Ovary (tissue), 9 donors: ENCODE results near the gene TMOD4. TPM values are rescaled to one million over a fixed set of nuclear protein-coding genes. Genes with fewer than 3 reads are reported as not detected.

ENCODE experiments used
- DNase-seq, 5 donors: peaks; one replicate each; pipeline ENCODE4 v3.0.0-alpha.2; 2019 to 2020
- H3K27ac ChIP-seq, 2 donors: fragments of 200-600 bp; one replicate each; pipeline versions ENCODE4 v1.5.1 to v1.8.0; 2019 to 2022
- H3K27me3 ChIP-seq: fragments of 200-600 bp; one replicate; pipeline ENCODE4 v1.8.0; 2022
- H3K36me3 ChIP-seq: fragments of 200-600 bp; sonication (generic); one replicate; pipeline ENCODE4 v1.5.1; 2019
- H3K4me1 ChIP-seq: one replicate; pipeline ENCODE4 v1.8.1; 2013; ENCODE audit warnings: mild to moderate bottlenecking, moderate library complexity; ENCODE audit not compliant: insufficient read depth
- H3K4me3 ChIP-seq: fragments of 200-600 bp; sonication (generic); one replicate; pipeline ENCODE4 v1.5.1; 2017
- H3K9me3 ChIP-seq, 2 donors: fragments of 200-600 bp in 1 of 2; sonication (generic) in 1 of 2; one replicate each; pipeline versions ENCODE4 v1.5.1 to v1.8.1; 2013 to 2019; ENCODE audit warnings: mild to moderate bottlenecking in 1 of 2, moderate library complexity in 1 of 2
- CTCF ChIP-seq, 3 donors: fragments of 450-650 bp in 2 of 3; fragments of 200-600 bp in 1 of 3; IDR thresholded peaks; one replicate each; pipeline versions ENCODE4 v1.5.1 to v1.8.0; 2016 to 2022; ENCODE audit warnings: antibody characterized with exemption in 3 of 3, mild to moderate bottlenecking in 1 of 3
- EP300 ChIP-seq: sonication (generic); formaldehyde crosslinking; IDR thresholded peaks from one replicate; pipeline ENCODE4 v1.6.1; 2017; ENCODE audit warnings: antibody characterized with exemption
- POLR2A ChIP-seq: fragments of 450-650 bp; IDR thresholded peaks from one replicate; pipeline ENCODE4 v1.6.1; 2017; ENCODE audit warnings: antibody characterized with exemption, mild to moderate bottlenecking, moderate library complexity
- whole genome bisulfite sequencing, 3 donors: extraction: QIAGEN DNeasy Blood & Tissue Kit in 1 of 3; methylation state at CpG; one replicate each; pipeline versions ENCODE4 v1.1.5 to v1.1.7; 2013 to 2017; 5-methylcytosine and 5-hydroxymethylcytosine counted together
- intact Hi-C, 4 donors: fragments of 100-400 bp; cut with DNase I; formaldehyde crosslinking; loops; one replicate each; pipeline versions ENCODE4 v1.11.0 to v1.15.1; 2022 to 2023
- polyA plus RNA-seq, 2 donors: library from polyadenylated mRNA; stranded (reverse); fragments of 200-250 nt in 1 of 2; fragments of 350-450 nt in 1 of 2; fragmentation: Illumina TruSeq in 1 of 2; extraction: RNeasy Lipid Tissue Mini Kit (QIAGEN cat#74804) in 1 of 2; gene quantifications; one replicate each; pipeline ENCODE4 v1.2.3, GENCODE V29; 2013 to 2014
- total RNA-seq, 7 donors: library from RNA; depleted of rRNA in 2 of 7; stranded (reverse); fragments of >200 nt in 2 of 7; fragmentation: NEBNext Ultra II Directional in 3 of 7; extraction: Animal tissue kit (Norgen Biotek cat#: 25700) in 3 of 7; gene quantifications; one replicate each; pipeline versions ENCODE4 v1.1.0 to v1.2.4, GENCODE V29; 2016 to 2023
- donor health status: DM: no; HTN: no; CAD: no; lungs with moderate emphysema.
- donor health status: DM: no; HTN: no; CAD: no.
- donor health status: Bipolar disorder and iron deficiency.
- donor health status: DM: yes; HTN: yes; CAD: no.
- donor health status: DM: no; HTN: no; CAD: no.
- donor health status: DM: yes; HTN: yes; CAD: no.

Gene TMOD4
- total and polyA plus RNA-seq, 9 donors, result 0.15 to 1.4 (median 0.72) TPM; not detected in 3

DNA sequence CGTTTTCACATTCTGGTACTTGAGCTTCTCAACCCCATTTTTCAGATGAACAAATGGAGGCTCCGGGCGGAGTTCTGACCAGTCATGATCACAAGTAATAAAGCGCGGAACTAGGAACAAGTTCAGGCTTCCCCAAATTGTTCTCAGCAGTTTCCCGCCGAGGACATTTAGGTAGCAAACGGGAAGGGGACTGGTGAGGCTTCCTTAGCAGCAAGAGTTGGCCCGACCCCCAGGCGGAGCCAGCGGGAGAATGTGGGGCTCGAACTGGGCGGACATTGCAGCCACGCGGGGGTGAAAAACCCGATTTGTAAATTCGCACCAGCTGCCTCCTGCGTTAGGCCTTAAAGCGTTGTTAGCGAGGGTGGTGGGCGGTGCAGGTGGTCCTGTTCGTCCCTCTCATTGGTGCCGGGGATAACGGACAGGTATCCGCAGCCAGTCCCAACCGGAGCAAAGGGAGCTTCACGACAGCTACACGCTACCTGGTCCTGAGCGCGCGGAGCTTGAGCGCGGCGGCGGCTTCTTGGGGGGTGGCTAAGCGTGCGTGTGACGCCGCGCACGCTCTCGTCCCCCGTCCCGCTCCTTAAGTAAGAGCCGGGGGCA, 44.7 kb downstream of the TMOD4 start:
- WGBS, 3 donors, result 7 to 9% (median 8%) methylated on average over 44 to 45 of the region's 45 CpGs
- H3K9me3 ChIP-seq, result no peaks in the 10 kb centered on the region
- DNase-seq, result peak; percentile 92 to 95 (median 92)
- peak overlapping the region; percentile 44 for H3K4me3 ChIP-seq
- H3K27me3 ChIP-seq, result no peaks in the 10 kb centered on the region
- intact Hi-C loops, result no loop called here
- TF ChIP-seq EP300, result no peak
- peak in 1 of 3 donors; percentile 22 for TF ChIP-seq CTCF (IDR thresholded peaks at IDR 0.05)
- peak; percentile 53 for TF ChIP-seq POLR2A
- no peaks in the 10 kb centered on the region for H3K4me1 ChIP-seq
- no peaks in the 10 kb centered on the region for H3K36me3 ChIP-seq
- H3K27ac ChIP-seq, result peak overlapping the region; percentile 26 to 76

DNA sequence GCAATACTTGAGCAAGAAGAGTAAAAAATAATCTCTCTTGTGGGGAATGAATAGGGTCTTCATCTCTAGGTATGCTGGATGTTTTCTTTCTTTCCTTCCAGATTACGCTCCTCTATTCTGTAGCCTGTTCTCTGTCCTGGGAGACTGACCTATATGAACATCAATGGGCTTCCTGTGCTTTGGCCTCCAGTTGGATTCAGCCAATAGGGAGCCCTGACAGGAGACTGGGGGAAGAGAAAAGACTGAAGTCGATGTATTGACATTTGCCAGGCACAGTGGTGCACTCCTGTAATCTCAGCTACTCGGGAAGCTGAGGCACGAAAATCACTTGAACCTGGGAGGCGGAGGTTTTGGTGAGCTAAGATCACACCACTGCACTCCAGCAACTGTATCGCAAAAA, 47.0 kb downstream of the TMOD4 start:
- Histone ChIP-seq H3K27ac (no peak overlapping the region), H3K27me3 (no peaks in the 10 kb centered on the region), H3K36me3 (no peaks in the 10 kb centered on the region), H3K4me1 (no peaks in the 10 kb centered on the region), H3K9me3 (no peaks in the 10 kb centered on the region), H3K4me3 (no peak overlapping the region)
- 75 to 80% (median 78%) methylated on average over 6 of the region's 6 CpGs for WGBS, 3 donors
- TF ChIP-seq CTCF (IDR thresholded peaks at IDR 0.05) (no peak), POLR2A (no peak), EP300 (no peak)
- DNase-seq, result no peak
- intact Hi-C loops, result no loop called here

DNA sequence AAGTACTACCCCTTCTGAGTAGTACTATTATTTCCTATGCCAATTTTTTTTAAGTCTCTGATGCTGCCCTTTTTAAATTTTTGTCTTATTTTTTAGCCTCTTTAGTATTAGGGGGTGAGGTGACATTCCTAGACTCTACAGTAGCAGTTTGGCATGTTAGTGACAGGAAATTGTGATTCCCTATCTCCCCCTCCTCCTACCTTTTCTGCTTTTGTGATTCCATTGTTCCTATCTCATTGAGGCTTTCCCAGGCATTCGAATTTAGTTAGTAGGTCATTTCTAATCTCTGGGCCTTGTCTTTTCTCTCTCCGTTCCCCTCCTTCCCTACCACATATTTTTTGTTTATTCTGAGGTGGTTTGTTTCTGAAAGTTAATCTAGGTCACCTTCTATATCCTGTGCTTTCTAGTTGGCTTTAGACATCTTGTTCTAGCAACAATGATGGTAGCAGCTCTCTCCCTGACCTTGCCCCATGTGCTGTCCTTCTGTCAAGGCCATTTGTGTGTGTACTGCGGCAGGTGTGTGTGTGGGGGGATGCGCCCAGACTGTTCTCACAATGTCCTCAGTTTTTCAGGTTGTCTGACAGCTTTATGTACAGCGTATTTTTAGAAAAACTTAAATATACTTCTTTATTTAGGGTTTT, 50.9 kb downstream of the TMOD4 start:
- H3K27ac ChIP-seq, result no peak overlapping the region
- intact Hi-C loops, result no loop called here
- no peaks in the 10 kb centered on the region for H3K4me1 ChIP-seq
- 57 to 67% (median 64%) methylated on average over 5 of the region's 5 CpGs for WGBS, 3 donors
- H3K4me3 ChIP-seq, result no peak overlapping the region
- no peak for TF ChIP-seq EP300
- TF ChIP-seq POLR2A, result no peak
- TF ChIP-seq CTCF (IDR thresholded peaks at IDR 0.05), result no peak
- DNase-seq, result no peak
- H3K9me3 ChIP-seq, result no peaks in the 10 kb centered on the region
- H3K36me3 ChIP-seq, result no peaks in the 10 kb centered on the region
- no peaks in the 10 kb centered on the region for H3K27me3 ChIP-seq

Other genes starting within 250 kb of the TMOD4 start
- 10 to 100 TPM; 21.9 to 49.4 (median 40.9) TPM for gene SETDB1, start 249.6 kb downstream of the TMOD4 start, total RNA-seq
- 10 to 100 TPM; 24.0 to 46.2 TPM for gene SETDB1, start 249.6 kb downstream of the TMOD4 start, polyA plus RNA-seq
- 100 to 1,000 TPM in 5 of 7 donors, 10 to 100 TPM in 2; 91.9 to 198 (median 156) TPM for gene CERS2, start 201.1 kb downstream of the TMOD4 start, total RNA-seq
- gene CERS2, start 201.1 kb downstream of the TMOD4 start, polyA plus RNA-seq, result 100 to 1,000 TPM; 124 to 339 TPM
- gene ANXA9, start 193.7 kb downstream of the TMOD4 start, total RNA-seq, result 1 to 10 TPM in 3 of 7 donors, under 1 TPM in 4; 0.24 to 6.9 (median 0.79) TPM
- 1 to 10 TPM in 1 of 2 donors, under 1 TPM in 1; 0.44 to 1.2 TPM for gene ANXA9, start 193.7 kb downstream of the TMOD4 start, polyA plus RNA-seq
- 10 to 100 TPM; 17.1 to 35.6 (median 26.9) TPM for gene MINDY1, start 169.1 kb downstream of the TMOD4 start, total RNA-seq
- 10 to 100 TPM; 22.1 to 33.0 TPM for gene MINDY1, start 169.1 kb downstream of the TMOD4 start, polyA plus RNA-seq
- gene PRUNE1, start 167.5 kb downstream of the TMOD4 start, total RNA-seq, result 10 to 100 TPM; 19.1 to 27.2 (median 22.9) TPM
- 10 to 100 TPM; 17.2 to 30.7 TPM for gene PRUNE1, start 167.5 kb downstream of the TMOD4 start, polyA plus RNA-seq
- gene BNIPL, start 139.4 kb downstream of the TMOD4 start, total RNA-seq, result 10 to 100 TPM in 1 of 7 donors, 1 to 10 TPM in 1, under 1 TPM in 5; 0.17 to 10.6 (median 0.60) TPM
- gene BNIPL, start 139.4 kb downstream of the TMOD4 start, polyA plus RNA-seq, result under 1 TPM; 0.13 to 0.32 TPM
- gene C1orf56, start 128.2 kb downstream of the TMOD4 start, total RNA-seq, result 1 to 10 TPM; 3.9 to 9.1 (median 7.3) TPM
- gene C1orf56, start 128.2 kb downstream of the TMOD4 start, polyA plus RNA-seq, result 1 to 10 TPM; 2.6 to 6.6 TPM
- 10 to 100 TPM; 37.6 to 81.9 (median 56.3) TPM for gene CDC42SE1, start 116.4 kb downstream of the TMOD4 start, total RNA-seq
- 10 to 100 TPM; 26.0 to 73.4 TPM for gene CDC42SE1, start 116.4 kb downstream of the TMOD4 start, polyA plus RNA-seq
- 1 to 10 TPM; 1.3 to 9.5 (median 2.4) TPM for gene MLLT11, start 115.6 kb downstream of the TMOD4 start, total RNA-seq
- 1 to 10 TPM; 1.1 to 3.6 TPM for gene MLLT11, start 115.6 kb downstream of the TMOD4 start, polyA plus RNA-seq
- 10 to 100 TPM; 12.6 to 28.1 (median 24.2) TPM for gene GABPB2, start 105.2 kb downstream of the TMOD4 start, total RNA-seq
- gene GABPB2, start 105.2 kb downstream of the TMOD4 start, polyA plus RNA-seq, result 10 to 100 TPM; 11.4 to 20.6 TPM
- gene SEMA6C, start 29.4 kb downstream of the TMOD4 start, total RNA-seq, result 10 to 100 TPM in 5 of 7 donors, 1 to 10 TPM in 2; 8.0 to 18.0 (median 14.7) TPM
- 10 to 100 TPM in 1 of 2 donors, 1 to 10 TPM in 1; 5.0 to 13.4 TPM for gene SEMA6C, start 29.4 kb downstream of the TMOD4 start, polyA plus RNA-seq
- gene TNFAIP8L2, start 19.3 kb downstream of the TMOD4 start, total RNA-seq, result 1 to 10 TPM in 5 of 7 donors, under 1 TPM in 2; 0.48 to 3.8 (median 1.2) TPM
- 1 to 10 TPM; 2.1 to 4.6 TPM for gene TNFAIP8L2, start 19.3 kb downstream of the TMOD4 start, polyA plus RNA-seq
- gene LYSMD1, start 10.1 kb downstream of the TMOD4 start, total RNA-seq, result 10 to 100 TPM; 12.6 to 20.3 (median 14.3) TPM
- 10 to 100 TPM; 14.3 to 15.5 TPM for gene LYSMD1, start 10.1 kb downstream of the TMOD4 start, polyA plus RNA-seq
- 10 to 100 TPM; 18.6 to 32.7 (median 22.7) TPM for gene SCNM1, start 9.8 kb downstream of the TMOD4 start, total RNA-seq
- 10 to 100 TPM; 33.0 to 38.9 TPM for gene SCNM1, start 9.8 kb downstream of the TMOD4 start, polyA plus RNA-seq
- gene VPS72, start 14.2 kb upstream of the TMOD4 start, total RNA-seq, result 10 to 100 TPM; 24.5 to 53.1 (median 48.9) TPM
- gene VPS72, start 14.2 kb upstream of the TMOD4 start, polyA plus RNA-seq, result 10 to 100 TPM; 42.2 to 78.4 TPM
- 10 to 100 TPM; 33.0 to 62.8 (median 47.5) TPM for gene PIP5K1A, start 22.6 kb upstream of the TMOD4 start, total RNA-seq
- gene PIP5K1A, start 22.6 kb upstream of the TMOD4 start, polyA plus RNA-seq, result 10 to 100 TPM; 19.8 to 50.4 TPM
- 100 to 1,000 TPM in 4 of 7 donors, 10 to 100 TPM in 3; 78.1 to 117 (median 108) TPM for gene PSMD4, start 78.8 kb upstream of the TMOD4 start, total RNA-seq
- 100 to 1,000 TPM; 116 to 167 TPM for gene PSMD4, start 78.8 kb upstream of the TMOD4 start, polyA plus RNA-seq
- 10 to 100 TPM; 20.6 to 37.2 (median 27.6) TPM for gene ZNF687, start 106.3 kb upstream of the TMOD4 start, total RNA-seq
- 10 to 100 TPM in 1 of 2 donors, 1 to 10 TPM in 1; 6.4 to 16.3 TPM for gene ZNF687, start 106.3 kb upstream of the TMOD4 start, polyA plus RNA-seq
- 10 to 100 TPM; 39.8 to 88.9 (median 63.8) TPM for gene PI4KB, start 151.4 kb upstream of the TMOD4 start, total RNA-seq
- gene PI4KB, start 151.4 kb upstream of the TMOD4 start, polyA plus RNA-seq, result 10 to 100 TPM; 40.4 to 65.1 TPM
- gene RFX5, start 171.3 kb upstream of the TMOD4 start, total RNA-seq, result 10 to 100 TPM; 11.8 to 27.9 (median 22.6) TPM
- gene RFX5, start 171.3 kb upstream of the TMOD4 start, polyA plus RNA-seq, result 10 to 100 TPM; 12.1 to 38.7 TPM
- gene SELENBP1, start 196.7 kb upstream of the TMOD4 start, total RNA-seq, result 100 to 1,000 TPM in 1 of 7 donors, 10 to 100 TPM in 6; 29.6 to 117 (median 87.3) TPM
- 10 to 100 TPM; 49.2 to 65.7 TPM for gene SELENBP1, start 196.7 kb upstream of the TMOD4 start, polyA plus RNA-seq
- 100 to 1,000 TPM; 190 to 219 (median 206) TPM for gene PSMB4, start 223.6 kb upstream of the TMOD4 start, total RNA-seq
- 100 to 1,000 TPM; 221 to 274 TPM for gene PSMB4, start 223.6 kb upstream of the TMOD4 start, polyA plus RNA-seq